GM19395 (cell line): Measurements from ENCODE around the gene GNAT1.

Source experiments
- ATAC-seq: cut with Tn5 transposase; IDR thresholded peaks from one replicate; pipeline ENCODE4 v1.9.1; 2021; ENCODE audit warnings: mild to moderate bottlenecking, moderate library complexity; ENCODE audit not compliant: unreplicated experiment

GNAT1 gene

DNA sequence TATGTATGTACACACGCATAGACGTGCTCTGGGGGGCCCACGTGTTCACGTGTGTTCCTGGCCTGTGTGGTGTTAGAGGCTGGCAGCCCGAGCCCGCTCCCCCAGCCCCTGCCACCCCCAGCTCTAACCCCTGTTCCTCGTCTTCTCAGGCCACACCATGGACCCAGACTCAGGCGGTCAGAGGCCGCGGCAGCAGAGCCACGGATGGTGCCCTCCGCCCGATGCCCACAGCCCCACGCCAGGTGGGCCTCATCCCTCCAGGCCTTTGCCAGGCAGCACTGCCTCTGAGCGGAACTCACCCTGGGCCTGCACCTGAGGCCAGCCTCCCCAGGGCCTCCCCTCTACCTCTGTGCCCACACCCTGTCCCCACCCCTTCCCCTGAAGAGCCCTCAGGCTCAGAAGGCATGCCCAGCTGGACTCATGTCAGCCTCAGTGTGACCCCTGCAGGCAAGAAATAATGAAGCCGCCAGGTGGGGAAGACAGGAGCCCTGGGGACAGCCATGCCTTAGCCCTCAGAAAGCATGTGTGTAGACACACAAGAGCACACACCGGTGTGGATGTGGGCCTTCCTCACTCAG, 16.4 kb upstream of the GNAT1 start:
- no peak for ATAC-seq

DNA sequence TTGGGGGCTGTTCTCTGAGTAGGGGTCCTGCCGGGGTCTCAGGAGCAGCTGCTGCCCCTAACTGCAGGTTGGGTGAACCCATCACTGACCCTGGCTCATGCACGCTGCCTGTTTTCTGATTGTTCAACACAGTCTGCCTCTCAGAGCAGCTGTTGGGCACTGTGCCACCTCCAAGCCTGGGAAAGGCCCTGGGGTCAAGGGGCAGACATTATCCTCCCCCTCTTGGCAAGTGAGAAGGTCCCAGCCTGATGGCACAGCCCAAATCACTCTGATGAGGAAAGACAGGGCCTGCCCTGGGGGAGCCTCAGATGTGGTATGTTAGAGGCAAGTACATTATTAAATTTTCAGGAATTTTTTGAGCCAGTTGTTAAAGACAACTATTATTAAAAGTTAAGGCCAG, 14.1 kb upstream of the GNAT1 start:
- no peak for ATAC-seq

DNA sequence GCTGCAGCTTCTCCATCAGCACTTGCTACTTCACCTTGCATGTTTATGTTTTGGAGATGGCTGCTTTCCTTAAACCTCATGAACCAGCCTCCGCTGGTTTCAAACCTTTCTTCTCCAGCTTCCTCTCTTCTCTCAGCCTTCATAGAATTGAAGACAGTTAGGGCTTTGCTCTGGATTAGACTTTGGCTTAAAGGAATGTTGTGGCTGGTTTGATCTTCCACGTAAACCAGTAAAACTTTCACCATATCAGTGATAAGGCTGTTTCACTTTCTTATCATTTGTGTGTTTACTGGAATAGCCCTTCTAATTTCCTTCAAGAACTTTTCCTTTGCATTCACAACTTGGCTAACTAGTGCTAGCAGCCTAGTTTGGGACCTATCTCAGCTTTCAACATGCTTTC, 11.7 kb upstream of the GNAT1 start:
- no peak for ATAC-seq

DNA sequence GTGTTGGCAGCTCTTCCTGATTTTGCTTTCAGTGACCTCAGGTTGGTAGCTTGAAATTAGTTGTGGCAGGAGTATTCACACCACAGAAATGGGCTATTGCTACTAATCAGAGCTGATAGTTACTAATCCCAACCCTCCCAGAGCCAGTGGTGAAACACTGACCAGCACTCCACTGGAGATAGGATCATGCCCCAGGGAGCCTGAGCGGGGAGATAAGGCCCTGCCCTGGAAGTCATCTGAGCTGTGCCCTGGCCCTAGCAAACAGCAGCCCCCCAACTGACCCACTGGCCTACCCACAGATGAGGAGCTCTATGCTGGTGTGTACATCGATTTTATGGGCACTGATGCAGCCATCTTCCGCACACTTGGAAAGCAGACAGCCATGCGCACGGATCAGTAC, 9.4 kb upstream of the GNAT1 start:
- no peak for ATAC-seq

DNA sequence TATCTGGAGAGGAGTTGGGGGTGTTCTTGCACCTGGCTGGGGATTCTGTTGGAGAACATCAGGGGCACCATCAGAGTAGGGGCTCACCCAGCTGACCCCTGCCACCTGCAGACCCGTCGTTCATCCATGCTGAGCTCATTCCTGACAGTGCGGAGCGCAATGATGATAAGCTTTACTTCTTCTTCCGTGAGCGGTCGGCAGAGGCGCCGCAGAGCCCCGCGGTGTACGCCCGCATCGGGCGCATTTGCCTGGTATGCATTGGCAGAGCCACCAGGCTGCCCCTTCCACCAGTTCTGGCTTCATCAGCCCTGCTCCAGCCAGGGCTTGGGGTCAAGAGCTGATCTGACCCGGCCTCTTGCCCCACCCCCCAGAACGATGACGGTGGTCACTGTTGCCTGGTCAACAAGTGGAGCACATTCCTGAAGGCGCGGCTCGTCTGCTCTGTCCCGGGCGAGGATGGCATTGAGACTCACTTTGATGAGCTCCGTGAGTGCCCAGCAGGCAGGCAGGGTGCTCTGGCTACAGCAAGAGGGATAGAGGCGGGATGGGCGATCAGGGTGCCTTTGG, 8.8 kb upstream of the GNAT1 start:
- no peak for ATAC-seq

DNA sequence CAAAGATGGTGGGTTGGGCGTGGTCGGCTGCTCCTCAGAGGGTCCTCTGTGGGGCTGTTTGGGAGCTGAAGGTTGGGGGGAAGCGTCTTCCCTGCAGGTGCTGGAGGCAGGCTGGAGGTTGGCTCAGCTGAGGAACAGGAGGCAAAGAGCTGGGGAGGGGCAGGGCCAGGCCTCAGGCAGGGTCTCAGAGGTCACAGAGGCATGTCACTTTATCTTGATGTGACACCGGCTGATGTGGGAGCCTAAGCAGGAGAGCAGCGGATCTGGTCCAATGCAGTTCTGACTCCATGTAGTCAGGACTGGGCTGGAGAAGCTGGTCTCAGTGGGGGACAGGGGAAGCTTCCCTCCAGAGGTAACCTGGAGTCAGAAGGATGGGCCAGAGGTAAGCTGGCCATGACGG, 7.7 kb upstream of the GNAT1 start:
- ATAC-seq, result no peak

DNA sequence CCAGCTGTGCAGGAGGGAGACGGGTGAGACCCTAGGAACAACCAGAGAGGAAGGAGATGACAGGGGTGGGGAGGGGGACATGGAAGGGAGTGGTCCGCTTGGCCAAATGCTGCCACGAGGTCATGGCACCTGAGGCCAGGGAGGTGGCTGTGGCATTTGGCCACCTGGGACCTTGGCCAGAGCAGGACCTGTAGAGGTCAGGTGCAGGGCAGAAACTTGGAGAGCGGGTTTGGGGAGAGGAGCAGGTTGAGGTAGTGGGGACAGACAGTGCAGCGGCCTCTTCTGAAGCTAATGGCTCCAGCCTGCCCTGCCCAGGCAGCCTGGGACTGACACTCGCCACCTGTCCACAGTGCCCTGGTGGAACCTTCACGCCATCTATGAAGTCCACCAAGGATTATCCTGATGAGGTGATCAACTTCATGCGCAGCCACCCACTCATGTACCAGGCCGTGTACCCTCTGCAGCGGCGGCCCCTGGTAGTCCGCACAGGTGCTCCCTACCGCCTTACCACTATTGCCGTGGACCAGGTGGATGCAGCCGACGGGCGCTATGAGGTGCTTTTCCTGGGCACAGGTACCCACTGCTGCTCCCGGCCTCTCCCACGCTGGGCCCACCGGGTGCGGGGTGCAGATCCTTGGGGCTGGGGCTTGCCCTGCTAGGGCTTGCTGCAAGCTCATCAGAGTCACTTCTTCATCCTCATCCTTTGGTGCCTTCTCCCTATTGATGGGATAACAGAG, 7.0 kb upstream of the GNAT1 start:
- no peak for ATAC-seq

DNA sequence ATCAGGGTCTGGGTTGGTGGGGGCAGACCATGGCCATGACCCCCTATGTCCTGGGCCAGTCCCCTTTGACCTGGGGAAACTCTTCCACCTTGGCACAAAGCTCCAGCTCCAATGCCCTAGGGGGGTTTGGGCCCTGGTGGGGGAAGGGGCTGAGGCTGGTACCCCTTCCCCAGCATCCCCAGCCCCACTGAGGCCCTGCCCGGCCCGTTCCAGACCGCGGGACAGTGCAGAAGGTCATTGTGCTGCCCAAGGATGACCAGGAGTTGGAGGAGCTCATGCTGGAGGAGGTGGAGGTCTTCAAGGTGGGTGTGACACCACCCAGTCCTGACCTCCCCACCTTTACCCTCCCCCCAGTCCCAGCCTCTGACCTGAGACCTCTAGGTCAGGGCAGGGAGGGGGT, 6.2 kb upstream of the GNAT1 start:
- ATAC-seq, result no peak

DNA sequence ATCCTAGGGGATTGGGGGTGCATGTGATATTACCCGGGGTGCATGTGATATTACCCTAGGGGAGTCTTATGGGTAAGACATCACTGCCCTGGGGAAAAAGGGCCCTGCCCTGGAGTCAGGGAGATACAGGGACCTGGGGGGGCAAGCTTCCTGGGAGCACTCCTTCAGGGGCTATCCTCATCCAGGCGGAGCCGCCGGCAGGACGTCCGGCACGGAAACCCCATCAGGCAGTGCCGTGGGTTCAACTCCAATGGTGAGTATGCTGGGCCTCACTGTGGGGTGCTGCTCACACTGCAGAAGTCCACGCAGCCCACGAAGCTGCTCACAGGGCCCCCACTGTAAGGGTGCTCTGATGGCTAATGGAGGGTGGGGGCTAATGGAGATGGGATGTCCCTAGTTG, 5.3 kb upstream of the GNAT1 start:
- no peak for ATAC-seq

DNA sequence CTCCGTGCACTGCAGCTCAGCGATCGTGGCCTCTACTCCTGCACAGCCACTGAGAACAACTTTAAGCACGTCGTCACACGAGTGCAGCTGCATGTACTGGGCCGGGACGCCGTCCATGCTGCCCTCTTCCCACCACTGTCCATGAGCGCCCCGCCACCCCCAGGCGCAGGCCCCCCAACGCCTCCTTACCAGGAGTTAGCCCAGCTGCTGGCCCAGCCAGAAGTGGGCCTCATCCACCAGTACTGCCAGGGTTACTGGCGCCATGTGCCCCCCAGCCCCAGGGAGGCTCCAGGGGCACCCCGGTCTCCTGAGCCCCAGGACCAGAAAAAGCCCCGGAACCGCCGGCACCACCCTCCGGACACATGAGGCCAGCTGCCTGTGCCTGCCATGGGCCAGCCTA, 3.7 kb upstream of the GNAT1 start:
- ATAC-seq, result no peak

DNA sequence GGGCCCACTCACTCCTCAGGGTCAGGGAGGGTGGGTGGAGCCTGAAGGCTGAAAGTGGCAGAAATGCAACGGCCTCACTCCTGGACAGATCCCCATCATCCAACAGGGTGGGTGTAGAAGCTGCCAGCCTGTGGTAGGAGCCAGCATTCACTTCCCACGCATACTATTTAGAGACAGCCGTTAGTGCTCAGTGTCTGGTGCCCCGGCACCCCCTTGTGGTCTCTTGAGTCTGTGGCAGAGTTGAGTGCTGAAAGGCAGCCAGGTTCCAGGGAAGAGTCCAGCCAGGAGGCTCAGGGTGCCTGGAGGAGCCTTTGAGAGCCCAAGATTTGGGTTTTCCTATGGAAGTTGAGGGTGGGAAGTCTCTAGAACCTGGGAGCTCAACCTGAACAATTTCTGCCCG, 2.1 kb upstream of the GNAT1 start:
- no peak for ATAC-seq

DNA sequence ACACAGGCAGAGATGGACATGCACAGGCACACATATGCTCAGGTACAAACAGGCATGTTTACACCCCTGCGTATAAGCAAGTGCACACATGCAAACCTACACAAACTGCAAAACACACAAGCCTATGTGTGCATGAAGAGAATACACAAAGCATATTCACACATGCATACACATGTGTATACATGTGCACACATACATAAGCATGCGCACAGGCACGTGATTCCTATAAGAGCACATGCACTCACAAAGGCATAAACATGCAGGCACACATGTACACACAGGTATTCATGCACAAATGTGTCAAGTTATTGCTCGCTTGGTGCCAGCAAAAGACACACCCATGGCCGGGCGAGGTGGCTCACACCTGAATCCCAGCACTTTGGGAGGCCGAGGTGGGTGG, 1.4 kb upstream of the GNAT1 start:
- no peak for ATAC-seq

DNA sequence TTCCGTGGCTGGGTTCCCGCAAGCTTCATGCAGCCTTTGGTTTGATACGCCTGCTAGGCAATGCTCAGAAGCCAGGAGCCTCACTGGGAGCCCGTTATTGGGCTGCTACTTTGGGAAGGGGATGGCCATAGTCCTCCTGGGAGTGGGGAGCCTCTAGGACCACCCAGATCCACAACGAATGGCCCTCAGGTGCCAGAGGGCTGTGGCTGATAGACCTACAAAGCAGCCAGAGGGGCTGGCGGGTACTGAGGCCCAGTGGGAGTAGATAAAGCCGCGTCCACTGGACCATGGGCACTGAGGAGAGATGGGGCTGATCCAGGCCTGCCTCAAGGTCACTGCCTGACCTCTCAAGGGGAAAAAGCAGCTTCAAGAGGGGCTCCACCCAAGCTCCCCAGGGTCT, 714 bp downstream of the GNAT1 start:
- ATAC-seq, result no peak

DNA sequence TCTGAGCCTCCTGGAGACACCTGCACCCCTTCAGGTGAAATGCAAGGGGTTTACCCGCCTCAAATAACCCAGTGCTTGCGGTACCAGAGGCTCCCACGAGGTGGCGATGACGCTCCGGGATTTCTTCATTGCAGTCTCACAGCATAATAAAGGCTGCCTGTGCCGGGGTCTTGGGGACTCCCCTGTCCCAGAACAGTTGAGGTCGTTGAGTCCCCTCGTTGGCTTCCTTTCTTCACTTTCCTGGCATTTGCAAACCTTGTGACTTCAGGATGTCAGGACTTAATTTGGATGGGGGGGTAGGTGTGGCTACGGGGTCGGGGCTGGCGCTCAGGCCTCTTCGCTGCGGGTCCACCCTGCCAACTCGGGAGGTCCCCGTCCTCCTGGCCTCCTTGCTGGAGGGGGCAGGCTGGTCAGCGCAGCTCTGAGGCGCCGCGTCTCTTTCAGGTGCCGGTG, 1.3 kb downstream of the GNAT1 start:
- no peak for ATAC-seq

DNA sequence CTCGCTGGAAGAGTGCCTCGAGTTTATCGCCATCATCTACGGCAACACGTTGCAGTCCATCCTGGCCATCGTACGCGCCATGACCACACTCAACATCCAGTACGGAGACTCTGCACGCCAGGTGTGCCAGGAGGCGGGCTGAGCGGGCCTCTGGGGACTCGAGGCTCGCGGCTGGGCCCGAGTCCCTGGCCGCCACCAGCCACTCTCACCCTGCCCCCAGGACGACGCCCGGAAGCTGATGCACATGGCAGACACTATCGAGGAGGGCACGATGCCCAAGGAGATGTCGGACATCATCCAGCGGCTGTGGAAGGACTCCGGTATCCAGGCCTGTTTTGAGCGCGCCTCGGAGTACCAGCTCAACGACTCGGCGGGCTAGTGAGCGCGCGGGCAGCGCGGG, 1.9 kb downstream of the GNAT1 start:
- no peak for ATAC-seq

DNA sequence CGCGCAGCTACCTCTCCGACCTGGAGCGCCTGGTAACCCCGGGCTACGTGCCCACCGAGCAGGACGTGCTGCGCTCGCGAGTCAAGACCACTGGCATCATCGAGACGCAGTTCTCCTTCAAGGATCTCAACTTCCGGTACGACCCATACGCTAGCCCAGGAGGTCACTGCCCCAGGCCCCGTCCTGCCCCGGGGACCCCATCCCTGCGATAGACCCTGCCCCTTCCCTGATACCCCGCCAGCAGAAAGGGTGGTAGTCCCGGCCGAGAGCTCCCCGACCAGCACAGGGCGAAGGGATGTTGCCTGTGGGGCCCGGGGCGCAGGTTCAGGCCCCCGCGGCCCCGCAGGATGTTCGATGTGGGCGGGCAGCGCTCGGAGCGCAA, 2.3 kb downstream of the GNAT1 start:
- ATAC-seq, result no peak

DNA sequence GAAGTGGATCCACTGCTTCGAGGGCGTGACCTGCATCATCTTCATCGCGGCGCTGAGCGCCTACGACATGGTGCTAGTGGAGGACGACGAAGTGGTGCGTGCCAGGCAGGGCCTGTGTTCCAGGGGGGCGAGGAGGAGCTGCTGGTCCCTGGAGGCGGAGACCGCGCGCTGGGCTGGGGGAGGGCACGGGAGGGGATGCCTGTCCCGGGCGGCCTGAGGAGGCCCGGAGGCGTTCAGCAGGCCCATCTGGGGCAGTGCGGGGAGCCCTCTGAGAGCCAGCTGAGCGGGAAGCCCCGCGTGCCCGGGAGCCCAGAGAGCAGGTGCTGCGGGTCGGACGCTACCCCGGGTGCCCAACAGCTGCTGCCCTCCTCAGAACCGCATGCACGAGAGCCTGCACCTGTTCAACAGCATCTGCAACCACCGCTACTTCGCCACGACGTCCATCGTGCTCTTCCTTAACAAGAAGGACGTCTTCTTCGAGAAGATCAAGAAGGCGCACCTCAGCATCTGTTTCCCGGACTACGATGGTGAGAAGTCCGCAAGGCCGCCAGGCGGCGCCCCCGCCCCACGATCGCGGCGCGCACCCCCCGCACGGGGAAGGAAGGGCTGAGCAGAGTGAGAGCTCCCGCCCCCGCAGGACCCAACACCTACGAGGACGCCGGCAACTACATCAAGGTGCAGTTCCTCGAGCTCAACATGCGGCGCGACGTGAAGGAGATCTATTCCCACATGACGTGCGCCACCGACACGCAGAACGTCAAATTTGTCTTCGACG, 2.9 kb downstream of the GNAT1 start:
- no peak for ATAC-seq

DNA sequence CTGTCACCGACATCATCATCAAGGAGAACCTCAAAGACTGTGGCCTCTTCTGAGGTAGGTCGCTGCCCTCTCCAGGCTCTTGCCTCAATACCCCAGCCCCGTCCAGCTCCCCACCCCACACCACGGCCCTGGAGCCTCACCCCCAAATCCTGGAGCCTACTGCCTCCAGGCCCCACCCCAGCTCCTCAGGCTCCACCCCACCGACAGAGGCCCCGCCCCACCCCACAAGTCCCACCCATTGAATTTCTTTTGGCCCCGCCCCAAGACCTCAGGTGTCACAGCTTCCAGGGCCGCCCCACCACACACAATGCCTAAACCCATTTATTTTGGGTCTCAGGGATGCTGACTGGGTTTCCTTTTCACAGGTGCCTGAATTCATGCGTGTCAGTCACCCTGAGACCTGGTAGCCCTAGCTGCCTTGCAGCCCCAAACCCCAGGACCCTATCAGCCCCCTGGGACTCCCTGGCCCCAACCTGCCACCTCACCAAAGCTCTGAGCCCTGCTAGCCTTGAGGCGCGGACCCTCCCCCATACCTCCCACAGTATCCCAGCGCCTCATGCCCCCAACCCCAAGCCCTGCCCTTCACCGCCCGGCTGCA, 3.6 kb downstream of the GNAT1 start:
- ATAC-seq, result no peak

DNA sequence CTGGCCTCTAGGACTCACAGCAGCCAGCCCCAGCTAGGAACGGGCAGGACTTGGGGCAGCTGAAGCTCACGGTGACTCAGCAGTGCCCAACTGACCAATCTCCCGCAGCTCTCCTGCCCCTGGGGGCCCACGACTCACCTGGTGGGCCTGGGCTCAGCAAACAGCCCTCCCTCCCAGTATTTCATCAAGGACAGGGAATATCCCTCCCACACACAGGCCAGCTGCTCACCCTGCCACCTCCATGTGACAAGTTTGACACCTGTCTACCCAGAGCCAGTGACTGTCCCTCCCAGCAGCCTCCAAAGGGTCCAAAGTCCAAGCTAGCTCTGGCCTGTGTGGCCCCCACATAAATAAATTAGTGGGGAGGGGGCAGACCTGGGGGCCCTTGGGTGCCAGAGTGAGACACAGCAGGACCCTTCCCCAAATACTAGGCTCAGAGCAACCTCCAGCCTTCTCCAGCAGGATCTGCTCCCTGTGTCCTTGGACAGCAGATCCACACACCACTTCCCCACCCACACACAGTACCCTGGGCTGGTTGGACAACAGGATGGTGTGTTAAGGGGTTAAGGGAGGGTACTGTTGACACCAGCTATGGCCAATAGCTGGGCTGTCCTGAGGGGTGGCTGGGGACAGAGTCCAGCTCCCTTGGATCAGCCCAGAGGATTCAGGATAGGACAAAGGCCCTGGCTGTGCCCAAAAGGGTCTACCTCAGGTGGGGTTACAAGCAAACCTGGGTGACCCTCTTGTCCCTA, 4.3 kb downstream of the GNAT1 start:
- ATAC-seq, result no peak

DNA sequence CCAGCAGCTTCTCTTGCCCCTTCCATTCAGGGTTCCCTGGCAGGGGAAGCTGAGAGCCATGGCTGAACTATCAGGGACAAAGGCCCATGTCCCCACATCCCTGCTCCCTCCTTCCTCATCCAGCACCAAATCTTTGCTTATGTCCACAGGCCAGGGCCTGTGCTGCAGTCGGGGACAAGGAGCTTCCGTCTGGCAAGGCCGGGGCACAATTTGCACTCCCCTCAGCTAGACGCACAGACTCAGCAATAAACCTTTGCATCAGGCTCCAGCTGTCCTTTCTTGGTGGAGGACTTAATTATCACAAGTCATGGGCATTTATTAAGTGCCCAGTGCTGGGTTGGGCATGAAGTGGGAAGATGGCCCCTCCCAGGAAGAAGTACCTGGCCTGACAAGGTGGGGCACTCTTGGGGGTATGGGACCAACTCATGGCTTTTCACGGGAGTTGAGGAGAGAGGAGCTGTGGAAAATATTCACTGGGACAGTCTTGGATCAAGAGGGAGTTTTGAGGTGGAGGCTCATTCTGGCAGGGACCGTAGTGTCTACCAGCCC, 4.9 kb downstream of the GNAT1 start:
- ATAC-seq, result no peak
